Thyroid gland (tissue), 4 donors: ENCODE data around the gene LAMA4.

Experiments
- POLR2A ChIP-seq, 2 donors: fragments of 450-650 bp; IDR thresholded peaks; one replicate each; pipeline ENCODE4 v1.6.1; 2017; ENCODE audit warnings: antibody characterized with exemption in 2 of 2, mild to moderate bottlenecking in 2 of 2, moderate library complexity in 1 of 2
- TF ChIP-seq, protein P1 (sequence below), 6 experiments: fragments of 200-600 bp in 3 of 6; fragments of 450-650 bp in 3 of 6; sonication (generic) in 3 of 6; IDR thresholded peaks; one replicate each; pipeline ENCODE4 v1.5.1; 2016 to 2019; ENCODE audit warnings: antibody characterized with exemption in 6 of 6, mild to moderate bottlenecking in 2 of 6, inconsistent platforms in 1 of 6, moderate library complexity in 1 of 6

- TF ChIP-seq, protein P1, sequence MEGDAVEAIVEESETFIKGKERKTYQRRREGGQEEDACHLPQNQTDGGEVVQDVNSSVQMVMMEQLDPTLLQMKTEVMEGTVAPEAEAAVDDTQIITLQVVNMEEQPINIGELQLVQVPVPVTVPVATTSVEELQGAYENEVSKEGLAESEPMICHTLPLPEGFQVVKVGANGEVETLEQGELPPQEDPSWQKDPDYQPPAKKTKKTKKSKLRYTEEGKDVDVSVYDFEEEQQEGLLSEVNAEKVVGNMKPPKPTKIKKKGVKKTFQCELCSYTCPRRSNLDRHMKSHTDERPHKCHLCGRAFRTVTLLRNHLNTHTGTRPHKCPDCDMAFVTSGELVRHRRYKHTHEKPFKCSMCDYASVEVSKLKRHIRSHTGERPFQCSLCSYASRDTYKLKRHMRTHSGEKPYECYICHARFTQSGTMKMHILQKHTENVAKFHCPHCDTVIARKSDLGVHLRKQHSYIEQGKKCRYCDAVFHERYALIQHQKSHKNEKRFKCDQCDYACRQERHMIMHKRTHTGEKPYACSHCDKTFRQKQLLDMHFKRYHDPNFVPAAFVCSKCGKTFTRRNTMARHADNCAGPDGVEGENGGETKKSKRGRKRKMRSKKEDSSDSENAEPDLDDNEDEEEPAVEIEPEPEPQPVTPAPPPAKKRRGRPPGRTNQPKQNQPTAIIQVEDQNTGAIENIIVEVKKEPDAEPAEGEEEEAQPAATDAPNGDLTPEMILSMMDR (IDR thresholded peaks at IDR 0.05), result no peak
- no peak for TF ChIP-seq POLR2A (IDR thresholded peaks at IDR 0.05)
Measured at GRCh38 chr6:112149236-112149635, 105.1 kb downstream of the LAMA4 start.
